ENCODE data around the gene CRB3.

DNA sequence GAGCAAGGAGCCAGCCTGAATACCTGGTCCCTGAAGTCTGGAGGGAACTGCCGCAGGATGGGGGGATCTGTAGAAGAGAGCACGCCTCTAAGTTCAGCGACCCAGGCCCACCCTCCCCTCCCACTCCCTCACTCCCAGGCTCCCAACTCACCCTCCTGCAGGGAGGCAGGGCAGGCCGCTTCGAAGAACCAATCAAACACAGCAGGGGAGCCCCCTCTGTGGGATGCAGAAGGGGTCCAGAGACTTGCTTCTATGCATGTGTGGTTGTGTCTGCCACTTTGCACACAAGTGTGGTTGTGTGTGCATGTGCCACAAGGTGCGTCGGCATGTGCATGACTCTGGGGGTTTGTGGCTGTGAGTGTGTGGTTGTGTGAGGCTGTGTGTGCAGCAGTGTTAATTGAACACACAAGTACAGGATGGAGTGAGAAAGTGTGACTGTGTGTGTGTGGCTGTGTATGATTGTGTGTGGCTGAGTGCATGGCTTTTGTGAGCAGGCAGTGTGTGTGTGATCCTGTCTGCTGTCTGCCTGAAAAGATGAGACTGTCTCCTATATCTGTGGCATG is 15.8 kb downstream of the CRB3 start:
- no peak for TF ChIP-seq CTCF (conservative IDR thresholded peaks at IDR 0.05; ENCODE audit: low read depth, low read length)
- no peak for TF ChIP-seq SMC3 (IDR thresholded peaks at IDR 0.05; ENCODE audit: low read depth, low read length)
- no peak for TF ChIP-seq MAFK (IDR thresholded peaks at IDR 0.05; ENCODE audit: low read depth, low read length)
- no peak for TF ChIP-seq NFE2L2 (IDR thresholded peaks at IDR 0.05; ENCODE audit: low read depth, low read length)
- no peak for TF ChIP-seq POLR2A (IDR thresholded peaks at IDR 0.05; ENCODE audit: low read depth, low read length)
- TF ChIP-seq, protein P1, sequence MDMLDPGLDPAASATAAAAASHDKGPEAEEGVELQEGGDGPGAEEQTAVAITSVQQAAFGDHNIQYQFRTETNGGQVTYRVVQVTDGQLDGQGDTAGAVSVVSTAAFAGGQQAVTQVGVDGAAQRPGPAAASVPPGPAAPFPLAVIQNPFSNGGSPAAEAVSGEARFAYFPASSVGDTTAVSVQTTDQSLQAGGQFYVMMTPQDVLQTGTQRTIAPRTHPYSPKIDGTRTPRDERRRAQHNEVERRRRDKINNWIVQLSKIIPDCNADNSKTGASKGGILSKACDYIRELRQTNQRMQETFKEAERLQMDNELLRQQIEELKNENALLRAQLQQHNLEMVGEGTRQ (IDR thresholded peaks at IDR 0.05; ENCODE audit: low read depth, low read length), result no peak
- TF ChIP-seq, protein P2, sequence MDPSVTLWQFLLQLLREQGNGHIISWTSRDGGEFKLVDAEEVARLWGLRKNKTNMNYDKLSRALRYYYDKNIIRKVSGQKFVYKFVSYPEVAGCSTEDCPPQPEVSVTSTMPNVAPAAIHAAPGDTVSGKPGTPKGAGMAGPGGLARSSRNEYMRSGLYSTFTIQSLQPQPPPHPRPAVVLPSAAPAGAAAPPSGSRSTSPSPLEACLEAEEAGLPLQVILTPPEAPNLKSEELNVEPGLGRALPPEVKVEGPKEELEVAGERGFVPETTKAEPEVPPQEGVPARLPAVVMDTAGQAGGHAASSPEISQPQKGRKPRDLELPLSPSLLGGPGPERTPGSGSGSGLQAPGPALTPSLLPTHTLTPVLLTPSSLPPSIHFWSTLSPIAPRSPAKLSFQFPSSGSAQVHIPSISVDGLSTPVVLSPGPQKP (IDR thresholded peaks at IDR 0.05; ENCODE audit: borderline replicate concordance, low read depth, low read length), result no peak
- TF ChIP-seq CEBPB (IDR thresholded peaks at IDR 0.05; ENCODE audit: low read depth, low read length), result no peak
- TF ChIP-seq MXI1 (IDR thresholded peaks at IDR 0.05; ENCODE audit: borderline replicate concordance, low read depth, low read length), result no peak
- TF ChIP-seq RCOR1 (IDR thresholded peaks at IDR 0.05; ENCODE audit: insufficient replicate concordance, low read length), result no peak
- no peak for TF ChIP-seq RAD21 (IDR thresholded peaks at IDR 0.05; ENCODE audit: low read length)
